DMS79 (cell line): ENCODE measurements around the gene SCFD2.
"Not testable (repeated sequence)": the region's sequence is repeated elsewhere in the genome, so short reads cannot be mapped to it uniquely, and the experiment has no call there.

ENCODE experiments used
- DNase-seq: peaks from one replicate; lab custom pipeline; 2025; lab: John Stamatoyannopoulos, UW

The SCFD2 gene

DNA sequence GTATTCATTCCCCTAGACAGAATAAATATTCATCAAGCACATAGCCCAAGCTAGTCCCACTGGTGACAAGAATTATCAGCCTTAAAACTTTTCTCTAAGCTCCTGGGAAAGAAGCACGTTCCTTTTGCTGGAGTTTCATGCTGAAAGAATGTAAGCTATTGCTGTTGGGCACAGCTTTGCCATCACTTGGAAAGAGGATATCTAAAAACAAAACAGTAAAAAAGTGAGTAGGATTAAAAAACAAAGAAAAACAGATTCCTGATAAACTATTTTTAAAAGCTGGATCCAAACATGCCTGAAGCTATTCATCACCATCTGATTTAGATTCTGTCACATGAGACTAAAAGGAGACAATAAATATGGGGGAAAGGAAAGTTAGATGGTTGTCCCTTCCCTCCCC, 176.8 kb downstream of the SCFD2 start:
- no peak for DNase-seq

DNA sequence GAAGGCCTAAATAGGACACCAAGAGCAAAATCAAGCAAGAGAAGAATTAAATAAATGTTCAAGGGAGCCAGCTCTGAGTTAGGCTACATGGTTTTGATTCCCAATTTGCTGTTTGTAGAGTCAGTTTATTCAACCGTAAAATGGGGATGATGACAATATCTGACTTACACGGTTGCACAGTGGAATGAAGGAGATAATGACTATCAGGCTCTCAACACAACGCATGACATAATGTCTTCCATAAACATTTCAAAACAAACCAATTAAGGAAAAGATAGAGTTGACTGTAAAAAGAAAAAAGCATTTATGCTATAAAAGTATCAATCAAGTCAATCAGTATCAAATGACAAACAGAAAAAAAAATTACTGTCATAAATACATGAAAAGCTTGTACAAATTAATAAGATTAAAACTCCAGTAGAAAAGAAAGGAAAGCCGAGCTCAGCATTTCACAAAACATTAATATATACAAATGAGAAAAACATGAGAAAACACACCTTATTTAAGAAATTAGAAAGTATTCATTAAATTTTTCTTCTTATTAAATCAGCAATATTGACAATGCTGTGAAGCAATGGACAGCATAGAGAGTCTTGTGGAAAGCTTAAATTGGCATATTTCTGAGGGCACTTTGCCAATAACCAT, 179.0 kb downstream of the SCFD2 start:
- no peak for DNase-seq

DNA sequence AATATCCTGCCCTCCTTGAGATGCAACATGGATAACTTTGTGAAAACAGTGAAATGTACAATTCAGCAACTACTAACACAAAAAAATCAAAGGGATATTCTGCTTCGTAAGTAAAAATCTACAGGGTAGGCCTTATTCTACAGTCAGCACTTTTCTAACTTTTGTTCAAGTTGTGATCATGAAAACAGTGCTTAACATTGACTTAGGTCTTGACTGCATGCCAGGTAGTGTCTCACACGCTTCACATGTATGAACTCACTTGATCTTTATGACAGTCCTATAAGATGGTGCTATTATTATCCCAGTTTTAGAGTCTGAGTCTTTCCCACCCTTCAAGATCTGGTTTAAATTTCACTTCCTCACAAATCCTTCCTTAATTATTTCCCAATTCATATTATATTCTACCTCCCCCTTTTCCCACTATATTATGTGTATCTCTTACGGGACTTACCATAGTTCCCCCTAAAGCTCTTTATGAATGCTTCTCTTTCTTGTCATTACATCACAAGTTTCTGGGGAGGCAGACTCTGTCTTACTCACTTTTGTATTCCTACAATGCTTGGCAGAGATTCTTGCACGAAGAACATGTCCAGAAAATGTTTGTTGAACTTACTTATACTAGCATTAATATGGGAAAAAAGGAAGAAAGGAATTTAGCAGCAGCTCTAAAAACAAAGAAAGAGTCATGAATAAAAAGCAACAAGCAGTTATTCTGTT, 179.8 kb downstream of the SCFD2 start:
- DNase-seq: no peak

DNA sequence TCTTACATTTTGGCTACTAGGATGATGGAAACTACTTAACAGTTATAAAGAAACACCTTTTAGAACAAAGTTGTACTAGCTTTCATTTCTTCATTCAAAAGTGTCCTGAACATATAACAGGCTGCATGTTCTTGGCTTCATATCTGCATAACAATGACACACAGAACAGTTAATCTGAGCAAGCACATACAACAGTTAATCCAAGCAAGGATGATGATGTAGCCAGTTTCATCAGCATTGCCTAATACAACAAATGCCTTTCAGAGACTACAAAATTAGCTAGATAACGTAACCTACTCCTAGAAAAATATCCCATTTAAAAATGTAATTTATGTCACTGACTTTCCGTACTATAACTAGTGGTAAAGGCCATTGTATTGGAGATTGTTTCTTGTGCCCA, 182.1 kb downstream of the SCFD2 start:
- no peak for DNase-seq

DNA sequence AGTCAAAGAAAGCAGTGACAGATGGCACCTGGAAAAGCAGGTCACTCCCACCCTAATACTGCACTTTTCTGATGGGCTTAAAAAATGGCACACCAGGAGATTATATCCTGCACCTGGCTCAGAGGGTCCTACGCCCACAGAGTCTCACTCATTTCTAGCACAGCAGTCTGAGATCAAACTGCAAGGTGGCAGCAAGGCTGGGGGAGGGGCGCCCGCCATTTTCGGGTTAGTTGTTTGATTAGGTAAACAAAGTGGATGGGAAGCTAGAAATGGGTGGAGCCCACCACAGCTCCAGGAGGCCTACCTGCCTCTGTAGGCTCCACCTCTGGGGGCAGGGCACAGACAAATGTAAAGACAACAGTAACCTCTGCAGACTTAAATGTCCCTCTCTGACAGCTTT, 188.1 kb downstream of the SCFD2 start:
- DNase-seq: not testable (repeated sequence)

DNA sequence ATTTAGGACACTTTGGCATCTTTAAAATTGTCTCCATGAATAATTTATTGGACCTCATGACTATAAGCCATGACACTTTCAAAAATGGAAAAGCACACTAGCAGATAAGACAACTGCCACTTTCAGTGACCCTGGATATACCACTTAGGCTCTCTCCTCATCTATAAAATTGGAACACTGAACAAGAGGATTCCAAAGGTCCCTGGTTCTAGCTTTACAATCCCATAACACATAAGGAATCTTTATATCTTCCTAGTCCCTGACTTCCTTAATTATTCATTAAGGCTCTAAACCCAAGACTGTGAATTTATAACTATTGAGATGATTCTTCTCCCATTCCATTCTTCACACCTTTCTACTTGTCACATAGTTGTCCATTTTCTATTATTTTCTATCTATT, 190.2 kb downstream of the SCFD2 start:
- no peak for DNase-seq

DNA sequence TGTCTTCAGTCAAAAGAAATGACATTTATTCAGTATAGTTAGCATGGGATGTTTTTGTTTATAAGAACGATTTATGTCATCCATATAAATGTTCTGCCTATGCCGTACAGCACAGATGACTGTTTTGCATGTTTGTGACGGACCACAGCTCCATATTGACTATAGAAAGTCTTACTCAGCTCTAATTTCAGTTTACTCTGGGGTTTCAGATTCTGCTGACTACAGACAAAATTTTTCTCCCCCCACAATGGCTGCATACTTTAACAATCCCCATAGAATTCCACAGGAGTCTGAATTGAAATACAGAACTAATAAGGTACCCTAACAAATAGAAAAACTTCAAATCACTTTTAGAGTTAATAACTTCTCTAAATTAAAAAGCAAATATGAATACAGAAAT, 191.0 kb downstream of the SCFD2 start:
- no peak for DNase-seq

DNA sequence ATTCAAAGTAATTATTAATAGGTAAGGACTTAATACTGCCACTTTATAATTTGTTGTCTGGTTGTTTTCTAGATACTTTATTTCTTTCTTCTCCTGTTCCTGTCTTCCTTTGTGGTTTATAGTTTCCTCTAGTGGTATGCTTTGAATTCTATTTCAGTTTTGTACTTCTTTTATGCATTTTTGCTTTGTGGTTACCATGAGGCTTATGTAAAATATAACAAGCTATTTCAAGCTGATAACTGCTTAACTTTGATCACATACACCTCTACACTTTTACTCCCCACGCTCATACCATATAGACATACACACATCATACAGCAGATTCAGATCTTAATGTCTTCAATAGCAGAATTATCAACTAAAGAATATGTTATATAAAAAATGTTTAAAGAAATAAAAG, 192.3 kb downstream of the SCFD2 start:
- DNase-seq: no peak

DNA sequence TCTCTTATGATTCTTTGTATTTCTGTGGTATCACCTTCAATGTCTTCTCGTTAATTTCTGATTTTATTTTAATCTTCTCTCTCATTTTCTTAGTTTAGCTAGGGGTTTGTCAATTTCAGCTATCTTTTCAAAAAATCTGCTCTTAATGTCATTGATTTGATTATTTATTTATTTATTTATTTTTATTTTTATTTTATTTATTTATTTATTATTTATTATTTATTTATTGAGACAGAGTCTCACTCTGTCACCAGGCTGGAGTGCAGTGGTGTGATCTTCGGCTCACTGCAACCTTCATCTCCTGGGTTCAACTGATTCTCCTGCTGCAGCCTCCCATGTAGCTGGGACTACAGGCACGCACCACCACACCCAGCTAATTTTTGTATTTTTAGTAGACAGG, 194.1 kb downstream of the SCFD2 start:
- DNase-seq: no peak

DNA sequence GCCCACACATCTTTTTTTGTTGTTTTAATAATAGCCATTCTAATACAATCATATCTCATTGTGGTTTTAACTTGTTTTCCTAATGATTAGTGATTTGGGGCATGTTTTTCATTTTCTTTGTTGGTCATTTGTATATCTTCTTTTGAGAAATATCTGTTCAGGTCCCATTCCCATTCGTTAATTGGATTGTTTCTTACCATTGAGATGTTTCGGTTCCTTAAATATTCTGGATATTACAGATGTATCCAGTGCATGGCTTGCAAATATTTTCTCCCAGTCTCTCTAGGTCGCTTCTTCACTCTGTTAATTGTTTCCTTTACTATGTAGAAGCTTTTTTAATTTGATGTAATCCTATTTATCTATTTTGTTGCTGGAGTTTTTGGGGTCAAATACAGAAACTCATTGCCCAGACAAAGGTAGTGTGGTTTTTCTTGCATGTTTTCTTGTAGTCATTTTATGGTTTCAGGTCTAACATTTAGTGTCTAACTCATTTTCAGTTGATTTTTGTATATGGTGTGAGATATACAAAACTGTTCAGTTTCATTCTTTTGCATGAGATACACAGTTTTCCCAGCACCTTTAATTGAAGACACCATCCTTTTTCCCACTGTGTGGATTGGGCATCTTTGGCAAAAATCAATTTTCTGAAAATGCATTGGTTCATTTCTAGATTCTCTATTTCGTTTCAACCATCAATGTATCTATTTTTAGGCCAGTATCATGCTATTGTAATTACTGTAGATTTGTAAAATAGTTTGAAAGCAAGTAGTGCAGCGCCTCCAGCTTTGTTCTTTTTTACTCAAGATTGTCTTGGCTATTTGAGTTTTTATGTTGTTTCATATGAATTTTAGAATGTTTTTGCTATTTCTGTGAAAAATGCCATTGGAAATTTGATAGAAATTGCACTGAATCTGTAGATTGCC, 195.9 kb downstream of the SCFD2 start:
- DNase-seq: no peak

DNA sequence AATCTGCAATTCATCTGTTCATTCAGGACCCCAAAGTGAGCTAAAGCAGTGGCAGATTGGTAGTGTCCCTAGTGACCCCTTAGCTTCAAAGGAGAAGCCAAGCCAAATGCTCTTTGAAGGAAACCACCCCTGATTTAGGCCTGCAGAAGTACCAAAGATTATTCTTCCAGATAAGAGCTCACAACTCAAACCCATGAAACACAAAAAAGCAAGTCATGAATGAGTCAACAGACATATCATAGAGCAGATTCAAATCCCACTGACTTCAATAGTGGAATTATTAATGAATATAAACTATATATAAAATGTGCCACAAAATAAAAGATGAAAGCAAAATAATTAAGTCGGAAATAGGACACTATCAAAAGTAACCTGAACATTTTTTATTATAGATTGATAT, 197.6 kb downstream of the SCFD2 start:
- no peak for DNase-seq

DNA sequence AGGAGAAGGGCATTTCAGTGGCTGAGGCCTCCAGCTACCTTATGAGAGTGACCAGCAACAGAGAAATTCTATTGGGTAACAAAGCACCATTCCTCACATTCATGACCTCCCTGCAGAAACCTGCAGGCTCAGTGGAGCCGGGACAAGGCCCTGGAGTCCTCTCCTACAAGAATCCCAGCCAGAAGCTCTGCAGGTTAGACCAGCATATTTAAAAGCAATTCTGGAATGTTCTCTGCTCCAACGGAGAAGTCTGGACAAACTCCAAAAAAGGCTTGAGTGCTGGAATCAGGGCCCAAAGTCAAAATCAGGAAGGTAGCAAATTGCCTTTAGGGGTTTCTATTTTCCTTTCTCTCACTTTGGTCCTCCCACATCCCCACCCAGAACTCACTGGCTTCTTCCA, 202.9 kb downstream of the SCFD2 start:
- DNase-seq: no peak

DNA sequence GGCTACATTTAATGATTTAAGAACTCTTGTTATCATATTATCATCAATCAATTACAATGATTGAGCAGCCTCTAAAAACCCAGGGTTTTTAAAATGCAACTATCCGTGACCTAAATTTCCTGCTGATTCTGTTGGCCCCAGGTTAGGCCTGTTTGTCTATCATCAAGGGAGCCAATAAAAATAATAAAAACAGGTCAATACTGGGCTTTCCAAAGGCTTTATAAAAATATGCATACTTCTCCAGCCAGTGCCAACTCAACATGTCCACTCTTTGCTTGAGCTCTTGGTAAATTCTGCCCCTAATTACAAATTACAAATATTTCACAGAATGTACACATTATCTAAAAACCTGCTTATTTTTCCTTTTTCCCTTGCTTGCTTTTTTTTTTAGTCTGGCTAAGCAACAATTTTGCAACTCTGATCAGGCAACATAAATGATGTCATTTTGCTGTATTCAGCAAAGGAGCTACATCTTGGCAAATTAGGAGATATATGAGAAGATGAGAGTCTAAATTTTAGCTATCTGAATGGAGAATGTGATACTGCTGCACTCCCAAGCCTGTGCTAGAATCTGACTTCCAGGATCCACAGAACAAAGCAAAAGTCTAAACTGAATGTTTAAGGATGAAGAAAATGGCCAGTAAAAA, 204.0 kb downstream of the SCFD2 start:
- no peak for DNase-seq

DNA sequence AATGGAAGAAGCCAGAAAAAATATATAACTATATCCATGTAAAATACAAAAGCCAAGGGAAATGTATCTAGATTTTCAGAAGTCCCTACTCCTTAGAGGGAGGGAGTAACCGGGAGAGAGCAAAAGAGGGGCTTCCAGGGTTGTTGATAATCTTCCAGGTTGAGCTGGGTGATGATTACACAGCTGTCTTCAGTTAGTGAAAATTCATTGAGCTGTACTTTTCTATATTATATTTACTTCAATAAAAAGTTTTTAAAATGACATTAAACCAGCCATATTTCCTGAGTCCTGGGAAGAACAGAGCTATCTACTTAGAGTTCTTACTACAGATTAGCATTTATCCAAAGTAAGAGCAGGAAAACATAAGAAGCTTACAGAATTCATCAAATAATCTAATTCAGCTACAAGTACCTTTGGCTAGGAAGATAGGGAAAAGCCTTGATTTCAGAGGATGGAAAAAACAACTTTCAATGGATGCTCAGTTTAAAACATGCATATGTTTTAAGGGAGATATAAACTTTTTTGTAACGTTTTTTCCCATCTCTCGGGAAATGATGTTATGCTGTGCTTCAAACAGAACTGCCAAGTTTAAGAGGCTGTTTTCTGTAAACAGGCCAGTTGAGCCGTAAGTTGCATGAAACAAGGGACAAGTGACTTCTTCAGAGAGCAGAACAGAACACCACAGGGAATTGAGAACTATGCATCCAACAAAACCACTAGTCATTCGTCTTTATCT, 204.6 kb downstream of the SCFD2 start:
- DNase-seq: no peak

DNA sequence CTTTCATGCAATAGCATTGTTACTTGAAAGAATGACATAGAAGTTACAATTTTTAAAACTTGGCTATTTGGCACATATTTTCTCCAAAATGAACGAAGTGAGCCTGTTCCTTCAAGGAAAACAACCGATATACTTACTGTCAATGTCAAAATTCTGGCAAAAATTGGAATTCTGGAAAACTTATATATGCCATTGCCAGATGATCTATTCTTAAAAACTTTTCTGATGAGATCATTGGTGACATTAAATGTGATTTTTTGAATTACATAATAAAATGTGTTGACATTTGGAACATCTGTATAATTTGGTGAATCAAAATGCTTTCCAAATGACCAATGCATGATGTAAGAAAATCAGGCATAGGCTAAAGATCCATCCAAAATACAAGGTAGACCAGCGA, 209.0 kb downstream of the SCFD2 start:
- DNase-seq: no peak

DNA sequence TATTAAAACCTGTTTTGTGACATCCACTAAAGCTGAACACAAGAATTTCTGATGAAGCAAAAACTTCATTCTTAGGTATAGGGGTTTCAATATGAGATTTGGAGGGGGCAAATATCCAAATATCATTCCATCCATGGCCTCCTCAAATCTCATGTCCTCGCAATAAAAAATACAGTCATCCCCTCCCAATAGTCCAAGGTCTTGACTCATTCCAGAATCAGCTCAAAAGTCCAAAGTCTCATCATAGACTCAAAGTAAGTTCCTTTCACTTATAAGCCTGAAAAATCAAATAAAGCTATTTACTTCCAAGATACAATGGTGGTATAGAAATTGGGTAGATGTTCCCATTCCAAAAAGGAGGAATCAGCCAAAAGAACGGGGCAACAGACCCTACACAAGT, 213.4 kb downstream of the SCFD2 start:
- DNase-seq: no peak

DNA sequence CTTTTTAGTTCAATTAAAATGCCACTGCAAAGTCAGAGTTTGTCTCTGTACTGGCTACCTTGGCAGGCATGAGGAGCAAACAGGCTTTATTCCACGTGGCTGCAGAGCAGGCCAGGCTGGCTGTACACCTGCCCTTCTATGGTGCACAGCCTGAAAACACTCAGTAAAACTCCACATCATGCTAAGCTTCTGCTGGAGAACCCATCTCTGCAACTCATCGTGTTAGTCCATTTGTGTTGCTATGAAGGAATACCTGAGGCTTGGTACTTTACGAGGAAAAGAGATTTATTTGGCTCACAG, 214.4 kb downstream of the SCFD2 start:
- no peak for DNase-seq

DNA sequence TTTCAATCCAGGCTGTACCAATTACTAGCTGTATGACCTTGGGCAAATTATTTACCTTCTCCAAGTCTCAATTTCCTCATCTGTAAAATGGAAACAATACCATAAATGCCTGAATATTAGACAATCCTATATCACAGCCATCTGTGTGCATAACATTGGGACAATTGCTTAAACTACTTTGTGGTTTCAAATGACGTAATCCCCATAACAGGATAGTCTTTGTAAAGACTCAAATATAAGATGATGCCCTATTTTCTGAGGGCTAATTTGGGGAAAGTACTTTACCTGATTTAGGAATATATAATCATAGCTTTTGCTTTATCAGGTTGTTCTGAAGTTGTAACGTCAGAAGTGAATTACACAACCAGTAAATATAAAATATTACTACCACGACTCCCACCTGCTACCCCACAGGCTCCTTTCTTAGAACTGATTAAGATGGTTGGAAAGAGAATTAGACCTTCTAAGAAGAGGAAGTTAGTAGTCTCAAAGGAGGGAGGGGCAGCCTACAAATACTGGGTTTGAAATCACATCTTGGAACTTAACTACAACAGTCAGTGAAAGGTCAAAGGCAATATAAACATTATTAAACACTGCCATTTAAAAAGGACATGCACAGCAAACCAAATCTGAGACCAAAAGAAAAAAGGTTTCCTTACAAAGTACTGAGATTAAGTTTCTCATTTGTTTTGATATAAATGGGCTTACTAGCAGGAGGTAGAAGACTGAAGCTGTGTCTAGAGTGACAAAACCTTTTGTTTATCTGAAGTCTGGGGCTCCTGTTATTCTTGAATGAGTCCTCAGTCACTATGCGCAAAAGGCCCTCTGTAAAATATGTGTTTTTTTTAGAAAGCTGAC, 215.0 kb downstream of the SCFD2 start:
- DNase-seq: no peak

DNA sequence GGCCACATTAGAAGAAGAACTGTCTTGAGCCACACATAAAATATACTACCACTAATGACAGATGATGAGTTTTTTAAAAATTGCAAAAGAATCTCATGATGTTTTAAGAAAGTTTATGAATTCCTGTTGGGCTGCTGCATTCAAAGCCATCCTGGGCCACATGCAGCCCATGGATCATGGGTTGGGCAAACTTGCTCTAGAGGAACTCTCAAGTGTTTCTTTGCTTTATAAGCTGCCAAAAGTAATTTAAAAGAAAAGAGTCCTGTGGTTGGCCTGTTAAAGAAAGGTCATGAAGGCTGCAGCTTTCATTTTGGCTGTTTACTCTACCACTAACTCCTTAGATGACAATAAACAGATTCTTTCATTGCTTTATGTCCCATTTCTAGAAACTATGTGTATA, 218.2 kb downstream of the SCFD2 start:
- no peak for DNase-seq

DNA sequence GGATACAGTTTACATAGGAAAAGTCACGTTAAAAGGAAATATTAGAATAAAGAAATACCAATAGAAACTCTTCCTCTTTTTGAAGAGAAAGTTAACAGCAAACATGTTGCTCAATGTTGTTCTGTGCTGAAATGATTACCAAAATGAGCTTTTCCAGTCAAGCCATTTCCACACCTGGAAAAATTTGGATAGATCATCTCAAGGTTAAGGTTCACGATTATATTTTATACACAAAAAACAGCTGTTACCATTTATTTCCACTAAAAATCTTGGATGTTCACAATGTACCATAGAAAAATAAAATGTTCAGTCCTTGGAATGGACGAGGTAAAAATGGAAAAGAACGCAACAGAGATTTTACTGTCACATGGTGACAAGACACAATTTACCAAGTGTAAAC, 218.7 kb downstream of the SCFD2 start:
- no peak for DNase-seq

DNA sequence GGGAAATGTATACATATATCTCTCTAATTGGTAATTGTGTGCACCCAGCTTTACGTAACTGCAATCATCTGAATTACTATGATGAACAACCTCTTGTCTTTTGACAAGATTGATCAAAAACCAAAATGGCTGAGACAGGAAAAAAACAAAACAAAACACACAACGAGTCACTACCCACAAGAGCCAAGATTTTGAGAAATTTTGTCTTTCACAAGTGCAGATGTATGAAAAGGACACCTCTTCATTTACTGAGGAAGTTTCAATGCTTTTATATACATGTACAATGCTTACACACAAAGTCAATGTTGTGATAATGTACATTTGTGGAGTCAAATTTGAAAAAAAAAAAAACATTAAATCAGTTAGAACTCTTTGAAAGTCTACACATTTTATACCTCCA, 224.6 kb downstream of the SCFD2 start:
- no peak for DNase-seq
